Activated naive CD8-positive, alpha-beta T cell treated with anti-CD3 and anti-CD28 coated beads, Interleukin-2, amount 50 U/mL, for 24 hours (primary cell): Measurements from ENCODE around the gene RAB20.
"Not testable (repeated sequence)": the region's sequence is repeated elsewhere in the genome, so short reads cannot be mapped to it uniquely, and the experiment has no call there.

ENCODE experiments used
- ATAC-seq: fragments of 150-1000 bp; cut with Tn5 transposase; one replicate; pipeline ENCODE4 v1.10.0; 2021
- DNase-seq: peaks from one replicate; pipeline ENCODE4 v3.0.0; 2021
- H3K27ac Mint-ChIP-seq: one replicate; pipeline ENCODE4 v1.8.0; 2021; ENCODE audit warnings: mild to moderate bottlenecking, mixed read lengths
- H3K27me3 Mint-ChIP-seq: one replicate; pipeline ENCODE4 v1.8.0; 2021; ENCODE audit warnings: mixed read lengths
- H3K36me3 Mint-ChIP-seq: one replicate; pipeline ENCODE4 v1.8.0; 2021; ENCODE audit warnings: low read depth, mixed read lengths
- H3K4me1 Mint-ChIP-seq: one replicate; pipeline ENCODE4 v1.8.0; 2021; ENCODE audit warnings: mixed read lengths
- H3K4me3 Mint-ChIP-seq: one replicate; pipeline ENCODE4 v1.8.0; 2021; ENCODE audit warnings: mild to moderate bottlenecking, moderate library complexity, mixed read lengths
- H3K9me3 Mint-ChIP-seq: one replicate; pipeline ENCODE4 v1.8.0; 2021; ENCODE audit warnings: mixed read lengths

The RAB20 gene

GRCh38 chr13:110493613-110494012 lies 67.9 kb downstream of the RAB20 start:
- Mint-ChIP-seq H3K4me3 (no peak overlapping the region), H3K36me3 (no peaks in the 10 kb centered on the region), H3K4me1 (no peaks in the 10 kb centered on the region), H3K27me3 (no peaks in the 10 kb centered on the region), H3K9me3 (no peaks in the 10 kb centered on the region), H3K27ac (no peak overlapping the region)
- DNase-seq (no peak), ATAC-seq (no peak)

GRCh38 chr13:110492679-110493593 lies 68.6 kb downstream of the RAB20 start:
- no peak overlapping the region for H3K27ac Mint-ChIP-seq
- H3K36me3 Mint-ChIP-seq, result no peaks in the 10 kb centered on the region
- H3K9me3 Mint-ChIP-seq, result no peaks in the 10 kb centered on the region
- no peak overlapping the region for H3K4me3 Mint-ChIP-seq
- H3K4me1 Mint-ChIP-seq, result no peaks in the 10 kb centered on the region
- no peak for ATAC-seq
- no peak for DNase-seq
- no peaks in the 10 kb centered on the region for H3K27me3 Mint-ChIP-seq

DNA sequence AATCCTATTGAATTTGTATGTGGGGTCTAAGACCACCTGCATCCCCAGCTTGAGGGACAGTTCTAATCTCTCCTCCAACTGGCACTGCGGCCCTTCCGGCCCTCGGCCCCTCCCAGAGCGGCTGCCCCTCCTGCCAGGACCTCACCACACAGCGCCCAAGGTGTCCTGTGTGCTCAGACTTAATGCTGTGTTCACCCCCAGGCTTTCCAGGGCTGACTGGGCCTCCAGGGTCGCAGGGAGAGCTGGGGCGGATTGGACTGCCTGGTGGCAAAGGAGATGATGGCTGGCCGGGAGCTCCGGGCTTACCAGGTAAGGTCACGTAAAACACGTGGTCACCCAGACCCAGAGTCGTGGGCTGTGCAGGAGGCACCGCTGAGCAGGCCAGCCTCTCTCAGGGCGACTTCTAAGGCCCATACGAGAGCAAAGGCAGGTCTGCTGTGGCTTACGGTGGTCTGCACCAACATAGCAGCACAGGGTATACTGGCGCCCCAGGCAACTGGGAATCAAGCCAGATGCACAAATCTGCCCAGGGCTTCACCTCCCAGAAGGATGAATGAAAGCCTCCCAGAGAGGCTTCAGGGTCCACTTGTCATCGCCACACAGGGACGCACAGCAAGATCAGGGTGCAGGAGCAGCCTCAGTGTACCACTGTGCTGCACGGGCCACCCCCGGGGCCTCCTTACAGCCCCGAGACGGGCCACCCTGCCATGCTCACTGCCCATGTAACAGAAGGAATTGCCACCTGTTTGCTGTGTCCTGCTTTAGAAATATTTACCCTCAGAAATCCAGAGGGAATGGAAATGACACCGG lies 69.4 kb downstream of the RAB20 start:
- ATAC-seq, result no peak
- Mint-ChIP-seq H3K36me3 (no peaks in the 10 kb centered on the region), H3K9me3 (no peaks in the 10 kb centered on the region), H3K4me1 (no peaks in the 10 kb centered on the region), H3K27me3 (no peaks in the 10 kb centered on the region), H3K27ac (no peak overlapping the region), H3K4me3 (no peak overlapping the region)
- DNase-seq, result no peak

DNA sequence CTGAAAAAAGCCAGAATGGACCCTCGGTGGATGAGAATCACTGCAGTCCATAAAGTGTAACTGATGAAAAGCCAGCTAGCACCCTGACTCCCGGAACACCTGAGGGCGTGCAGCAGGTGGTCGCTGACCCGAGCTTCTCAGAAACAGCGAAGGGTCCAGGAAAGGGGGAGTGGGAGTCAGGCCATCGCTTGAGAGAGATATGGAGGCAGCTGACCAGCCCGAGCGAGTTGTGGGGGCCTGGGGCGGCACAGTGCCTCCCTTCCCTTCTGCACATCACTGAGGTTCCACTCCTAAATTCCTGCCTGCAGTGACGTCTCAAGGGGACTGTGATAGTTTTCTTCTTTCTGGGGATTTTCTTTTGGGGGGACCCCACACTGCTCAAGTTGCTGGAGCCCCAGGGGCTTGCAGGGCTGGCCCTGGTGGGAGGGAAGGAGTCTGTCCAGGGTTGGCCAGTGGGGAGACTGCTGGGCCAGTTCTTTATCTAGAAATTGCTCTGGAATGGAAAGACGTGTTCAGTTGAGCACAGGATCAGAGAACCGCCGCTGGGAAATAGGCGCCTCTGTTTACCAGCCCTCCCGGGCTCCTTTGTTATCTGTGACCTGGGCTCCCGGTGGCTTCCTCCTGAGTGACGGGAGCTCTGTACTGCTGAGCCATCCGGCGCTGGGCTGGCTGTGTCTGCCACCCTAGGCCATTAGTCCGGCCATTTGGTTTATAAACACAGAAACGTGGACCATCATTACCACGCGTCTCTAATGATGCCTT lies 71.3 kb downstream of the RAB20 start:
- Mint-ChIP-seq H3K27me3 (no peaks in the 10 kb centered on the region), H3K36me3 (no peaks in the 10 kb centered on the region), H3K4me1 (no peaks in the 10 kb centered on the region), H3K9me3 (no peaks in the 10 kb centered on the region), H3K27ac (no peak overlapping the region), H3K4me3 (no peak overlapping the region)
- ATAC-seq (no peak), DNase-seq (no peak)

DNA sequence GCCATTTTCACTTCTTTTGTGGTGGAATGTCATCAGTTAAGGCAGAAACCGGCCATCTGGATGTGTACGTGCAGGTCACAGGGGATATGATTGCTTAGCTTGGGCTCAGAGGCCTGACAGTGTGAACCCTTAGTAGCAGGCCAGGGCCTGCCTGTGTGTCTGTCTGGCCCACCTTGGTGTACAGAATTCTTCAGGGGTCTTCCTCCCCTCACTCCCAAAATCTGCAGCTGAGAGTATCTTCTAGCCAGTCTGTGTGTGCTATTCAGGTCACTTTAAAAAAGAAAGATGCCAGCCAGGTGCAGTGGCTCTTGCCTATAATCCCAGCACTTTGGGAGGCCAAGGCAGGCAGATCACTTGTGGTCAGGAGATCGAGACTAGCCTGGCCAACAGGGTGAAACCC lies 74.6 kb downstream of the RAB20 start:
- H3K4me3 Mint-ChIP-seq, H3K4me1 Mint-ChIP-seq, H3K9me3 Mint-ChIP-seq, DNase-seq, ATAC-seq, H3K27me3 Mint-ChIP-seq, H3K36me3 Mint-ChIP-seq, H3K27ac Mint-ChIP-seq: not testable (repeated sequence)

DNA sequence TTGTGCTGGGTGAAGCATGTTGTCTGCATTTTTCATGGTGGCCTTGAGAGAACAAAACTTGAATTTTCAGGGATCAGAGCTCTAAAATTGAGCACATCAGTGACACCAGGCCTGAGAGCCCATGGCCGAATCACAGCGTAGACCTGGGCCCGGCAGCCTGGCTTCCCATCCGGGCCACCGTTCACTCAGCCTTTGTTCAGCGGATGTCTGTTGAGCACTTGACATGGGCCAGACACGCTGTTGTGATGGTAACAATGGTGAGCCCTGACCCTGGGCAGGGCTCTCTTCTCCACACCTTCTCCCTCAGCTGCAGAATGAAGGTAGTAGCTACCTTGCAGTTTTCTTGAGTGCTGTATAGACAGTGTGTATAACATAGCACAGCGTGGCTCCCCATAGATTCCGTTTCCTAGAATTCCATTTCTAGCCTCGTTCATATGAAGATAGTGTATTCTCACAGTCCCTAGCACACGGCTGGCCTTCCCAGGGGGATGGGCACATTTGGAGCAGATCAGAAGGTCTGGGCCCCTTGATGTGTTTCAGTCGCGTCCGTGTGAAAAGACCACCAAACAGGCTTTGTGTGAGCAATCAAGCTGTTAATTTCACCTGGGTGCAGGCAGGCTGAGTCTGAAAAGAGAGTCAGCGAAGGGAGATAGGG lies 75.3 kb downstream of the RAB20 start:
- Mint-ChIP-seq H3K36me3 (no peaks in the 10 kb centered on the region), H3K4me1 (no peaks in the 10 kb centered on the region), H3K27ac (no peak overlapping the region), H3K27me3 (no peaks in the 10 kb centered on the region), H3K4me3 (no peak overlapping the region), H3K9me3 (no peaks in the 10 kb centered on the region)
- ATAC-seq, result no peak
- DNase-seq, result no peak

- Mint-ChIP-seq H3K9me3 (no peaks in the 10 kb centered on the region), H3K36me3 (no peaks in the 10 kb centered on the region), H3K4me1 (no peaks in the 10 kb centered on the region), H3K27ac (no peak overlapping the region), H3K4me3 (no peak overlapping the region), H3K27me3 (no peaks in the 10 kb centered on the region)
- DNase-seq (no peak), ATAC-seq (no peak)
Observed at GRCh38 chr13:110485604-110486003, 75.9 kb downstream of the RAB20 start.

DNA sequence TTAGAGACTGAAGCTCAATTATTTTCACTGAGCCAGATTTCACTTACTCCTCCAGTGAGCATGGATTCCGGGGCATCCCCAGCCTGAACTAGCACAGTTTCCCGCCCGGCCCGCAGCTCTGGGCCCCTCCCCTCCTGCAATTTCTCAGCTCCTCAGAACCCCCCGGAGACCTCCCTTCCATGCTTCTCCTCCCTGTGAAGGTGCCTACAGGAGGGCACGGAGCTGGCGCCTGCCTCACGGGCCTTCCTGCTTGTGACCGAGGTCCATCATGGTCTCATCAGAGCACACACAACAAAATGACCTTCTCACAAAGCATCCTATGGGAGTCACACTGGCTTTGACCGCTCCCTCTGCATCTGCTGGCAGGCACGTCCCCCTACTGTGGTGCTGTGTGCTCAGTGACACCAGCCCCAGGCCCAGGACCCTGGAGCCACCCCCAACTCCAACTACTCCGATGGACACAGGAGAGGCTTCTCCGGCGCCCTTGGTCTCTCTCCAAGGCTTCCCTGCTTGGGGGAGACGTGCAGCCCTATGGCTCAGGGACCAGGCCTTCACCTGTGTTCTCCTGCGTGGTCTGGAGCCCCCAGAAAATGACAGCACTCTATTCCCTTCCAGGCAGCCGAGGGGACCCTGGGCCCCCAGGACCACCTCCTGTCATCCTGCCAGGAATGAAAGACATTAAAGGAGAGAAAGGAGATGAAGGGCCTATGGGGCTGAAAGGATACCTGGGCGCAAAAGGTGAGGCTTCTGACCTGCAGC lies 77.1 kb downstream of the RAB20 start:
- H3K36me3 Mint-ChIP-seq, result no peaks in the 10 kb centered on the region
- no peak overlapping the region for H3K4me3 Mint-ChIP-seq
- no peak overlapping the region for H3K27ac Mint-ChIP-seq
- ATAC-seq, result no peak
- H3K27me3 Mint-ChIP-seq, result no peaks in the 10 kb centered on the region
- no peaks in the 10 kb centered on the region for H3K9me3 Mint-ChIP-seq
- no peaks in the 10 kb centered on the region for H3K4me1 Mint-ChIP-seq
- no peak for DNase-seq

- Mint-ChIP-seq H3K4me3 (no peak overlapping the region), H3K36me3 (no peaks in the 10 kb centered on the region), H3K4me1 (no peaks in the 10 kb centered on the region), H3K27me3 (no peaks in the 10 kb centered on the region), H3K27ac (no peak overlapping the region), H3K9me3 (no peaks in the 10 kb centered on the region)
- DNase-seq (no peak), ATAC-seq (no peak)
Observed at GRCh38 chr13:110483386-110483968, 78.0 kb downstream of the RAB20 start.

DNA sequence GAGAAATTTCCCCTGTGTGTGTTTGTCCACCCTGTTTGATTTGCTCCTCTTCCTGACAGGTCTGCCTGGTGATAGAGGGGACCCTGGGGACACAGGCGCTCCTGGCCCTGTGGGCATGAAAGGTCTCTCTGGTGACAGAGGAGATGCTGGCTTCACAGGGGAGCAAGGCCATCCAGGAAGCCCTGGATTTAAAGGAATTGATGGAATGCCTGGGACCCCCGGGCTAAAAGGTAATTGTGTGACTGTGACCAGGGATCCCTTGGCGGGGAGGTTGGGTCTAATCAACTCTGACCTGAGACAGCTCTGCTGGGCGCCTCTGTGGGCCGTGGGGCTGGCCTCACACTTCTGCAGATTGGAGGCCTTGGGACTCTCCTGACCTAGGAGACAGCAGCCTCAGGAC lies 81.4 kb downstream of the RAB20 start:
- ATAC-seq, result no peak
- no peaks in the 10 kb centered on the region for H3K36me3 Mint-ChIP-seq
- no peaks in the 10 kb centered on the region for H3K9me3 Mint-ChIP-seq
- peaks cover 3% of the 10 kb centered on the region for H3K27me3 Mint-ChIP-seq
- DNase-seq, result no peak
- H3K4me1 Mint-ChIP-seq, result no peaks in the 10 kb centered on the region
- H3K4me3 Mint-ChIP-seq, result no peak overlapping the region
- no peak overlapping the region for H3K27ac Mint-ChIP-seq

DNA sequence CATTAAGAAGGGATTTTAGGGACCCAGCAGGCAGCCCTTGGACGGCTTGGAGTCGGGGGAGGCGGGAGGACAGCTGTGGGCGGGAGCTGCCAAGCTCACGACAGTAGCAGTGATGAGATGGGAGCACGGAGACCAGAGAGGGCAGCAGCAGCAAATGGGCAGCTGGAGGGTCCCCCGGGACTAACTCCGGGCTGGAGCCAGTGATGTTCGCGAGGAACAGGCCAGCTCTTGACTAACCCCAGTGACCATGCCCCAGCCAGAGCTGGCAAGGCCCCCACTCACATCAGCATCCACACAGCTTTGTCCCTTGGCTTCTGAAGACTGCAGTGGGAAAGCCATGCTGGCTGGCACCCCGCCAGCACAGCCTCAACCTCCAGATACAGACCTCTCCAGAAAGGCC lies 81.9 kb downstream of the RAB20 start:
- no peak overlapping the region for H3K4me3 Mint-ChIP-seq
- no peak for ATAC-seq
- no peaks in the 10 kb centered on the region for H3K36me3 Mint-ChIP-seq
- DNase-seq, result no peak
- no peak overlapping the region for H3K27ac Mint-ChIP-seq
- H3K9me3 Mint-ChIP-seq, result no peaks in the 10 kb centered on the region
- peaks cover 3% of the 10 kb centered on the region for H3K27me3 Mint-ChIP-seq
- H3K4me1 Mint-ChIP-seq, result peaks cover 3% of the 10 kb centered on the region

GRCh38 chr13:110479215-110479545 lies 82.3 kb downstream of the RAB20 start:
- Mint-ChIP-seq H3K36me3 (no peaks in the 10 kb centered on the region), H3K9me3 (no peaks in the 10 kb centered on the region), H3K4me1 (peaks cover 3% of the 10 kb centered on the region), H3K27me3 (peaks cover 3% of the 10 kb centered on the region), H3K27ac (no peak overlapping the region), H3K4me3 (no peak overlapping the region)
- ATAC-seq (no peak), DNase-seq (no peak)

GRCh38 chr13:110478405-110479214 lies 82.9 kb downstream of the RAB20 start:
- H3K27ac Mint-ChIP-seq, result no peak overlapping the region
- H3K9me3 Mint-ChIP-seq, result no peaks in the 10 kb centered on the region

More at GRCh38 chr13:110478405-110479214, 82.9 kb downstream of the RAB20 start:
- DNase-seq (no peak), ATAC-seq (no peak)
- H3K36me3 Mint-ChIP-seq, result no peaks in the 10 kb centered on the region
- no peak overlapping the region for H3K4me3 Mint-ChIP-seq
- peaks cover 3% of the 10 kb centered on the region for H3K27me3 Mint-ChIP-seq
- H3K4me1 Mint-ChIP-seq, result peaks cover 3% of the 10 kb centered on the region
